ENCODE measurements around the gene POLR2J. TPM values are rescaled to one million over a fixed set of nuclear protein-coding genes. Genes with fewer than 3 reads are reported as not detected.
A peak's percentile ranks its signal among the peaks of the same experiment; 100 is the strongest.
"Not testable (repeated sequence)": the region's sequence is repeated elsewhere in the genome, so short reads cannot be mapped to it uniquely, and the experiment has no call there.

The POLR2J gene
- 49.7 and 55.3 TPM in 2 replicates for total RNA-seq

DNA sequence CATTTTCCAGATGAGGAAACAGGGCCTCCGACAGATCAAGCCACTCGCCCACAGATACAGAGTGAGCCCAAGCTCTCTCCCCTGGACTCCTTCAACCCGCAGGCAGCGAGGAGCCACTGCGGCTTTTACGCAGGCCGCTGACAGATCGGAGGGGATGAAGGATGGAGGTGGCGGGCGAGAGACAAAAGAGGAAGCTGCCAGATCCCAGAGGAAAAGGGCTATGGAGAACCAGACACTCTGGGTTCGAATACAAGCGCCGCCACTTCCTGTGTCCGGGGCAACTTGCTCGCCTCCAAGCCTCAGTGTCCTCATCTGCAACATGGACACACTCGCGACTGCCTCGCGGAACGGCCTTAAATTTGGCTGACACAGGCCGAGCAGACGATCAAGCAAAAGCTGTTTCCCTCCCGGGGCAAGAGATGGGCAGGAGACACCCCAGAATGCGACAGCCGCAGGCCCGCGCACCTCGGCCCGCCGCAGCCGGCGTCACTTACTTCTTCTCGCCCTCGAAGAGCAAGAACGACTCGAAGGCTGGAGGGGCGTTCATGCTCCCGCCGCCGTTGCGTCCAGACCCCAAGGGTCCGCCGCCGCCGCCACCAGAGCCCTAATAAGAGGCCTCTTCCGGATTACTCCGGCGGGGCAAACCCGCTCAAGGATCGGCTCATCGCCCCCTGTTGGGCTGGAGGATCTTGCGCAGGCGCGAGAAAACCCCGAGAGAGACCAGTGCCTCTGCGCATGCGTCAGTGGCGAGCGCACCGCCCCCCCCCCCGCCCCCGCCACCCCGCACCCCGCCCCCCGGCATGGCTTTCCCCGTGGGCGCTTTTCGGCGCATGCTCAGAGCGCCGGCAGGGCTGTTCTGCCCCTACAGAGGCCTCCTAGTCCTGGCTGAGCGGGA, at the start of gene POLR2J:
Gene POLR2J, minus strand, starts transcription at position 609 of the 895 bp plus-strand sequence. Its CDS starts 62 bp downstream, at position 547.
- H3K4me1 Mint-ChIP-seq (ENCODE audit: low read depth): not testable (repeated sequence)

DNA sequence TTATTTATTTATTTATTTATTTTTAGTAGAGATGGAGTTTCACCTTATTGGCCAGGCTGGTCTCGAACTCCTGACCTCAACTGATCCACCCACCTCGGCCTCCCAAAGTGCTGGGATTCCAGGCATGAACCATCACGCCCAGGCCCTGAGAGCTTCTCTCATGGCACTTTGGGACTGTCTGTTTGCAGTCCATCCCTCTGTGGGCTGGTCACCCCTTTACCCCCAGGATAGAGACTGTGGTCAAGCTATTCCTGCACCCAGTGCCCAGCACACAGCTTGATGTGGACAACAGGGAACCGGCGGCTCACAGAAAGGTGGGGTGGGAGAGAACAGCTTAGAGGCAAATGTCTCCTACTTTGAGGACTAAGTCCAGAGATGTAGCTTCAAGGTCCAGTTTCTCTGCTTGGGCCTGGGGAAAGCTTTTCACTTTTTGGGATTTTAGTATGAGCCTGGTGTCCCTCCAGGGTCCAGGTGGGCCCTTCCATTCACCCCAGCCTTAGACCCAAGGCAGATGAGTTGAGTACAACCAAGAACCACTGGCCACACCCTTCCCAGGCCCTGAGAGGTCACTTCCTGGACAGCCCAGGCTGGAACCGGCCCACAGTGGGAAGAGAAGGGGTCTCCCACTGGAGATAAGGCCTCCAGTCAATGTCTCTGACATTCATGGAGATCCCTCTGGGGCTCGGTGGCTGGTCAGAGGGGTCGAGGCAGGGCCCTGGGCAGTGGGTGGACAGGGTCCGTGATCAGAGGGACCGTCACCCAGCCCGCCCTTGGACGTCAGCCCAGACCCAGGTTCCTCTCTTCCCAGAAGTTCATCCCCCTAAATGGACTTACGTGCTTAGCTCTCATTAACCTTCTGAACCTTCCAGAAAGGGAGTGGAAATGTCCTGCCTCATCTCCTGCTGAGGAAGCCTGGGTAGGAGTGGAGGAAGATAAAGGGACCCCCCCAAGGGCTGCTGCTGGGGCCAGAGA, 49.4 kb upstream of the POLR2J start:
- H3K27me3 Mint-ChIP-seq (ENCODE audit: insufficient read depth); H3K4me3 Mint-ChIP-seq; H3K36me3 Mint-ChIP-seq (ENCODE audit: low read depth); H3K9me3 Mint-ChIP-seq; H3K27ac Mint-ChIP-seq; H3K4me1 Mint-ChIP-seq (ENCODE audit: low read depth); intact Hi-C loops (cut with micrococcal nuclease); DNase-seq (ENCODE audit: low spot score): not testable (repeated sequence)

More for the DNA sequence above, at the start of gene POLR2J:
- intact Hi-C loops (cut with micrococcal nuclease); H3K9me3 Mint-ChIP-seq; H3K27me3 Mint-ChIP-seq (ENCODE audit: insufficient read depth); H3K36me3 Mint-ChIP-seq (ENCODE audit: low read depth): not testable (repeated sequence)
- Mint-ChIP-seq H3K4me3 (peak within 1 kb of the TSS; percentile 87), H3K27ac (peak within 1 kb of the TSS; percentile 52)
- DNase-seq (ENCODE audit: low spot score): peak; percentile 86

DNA sequence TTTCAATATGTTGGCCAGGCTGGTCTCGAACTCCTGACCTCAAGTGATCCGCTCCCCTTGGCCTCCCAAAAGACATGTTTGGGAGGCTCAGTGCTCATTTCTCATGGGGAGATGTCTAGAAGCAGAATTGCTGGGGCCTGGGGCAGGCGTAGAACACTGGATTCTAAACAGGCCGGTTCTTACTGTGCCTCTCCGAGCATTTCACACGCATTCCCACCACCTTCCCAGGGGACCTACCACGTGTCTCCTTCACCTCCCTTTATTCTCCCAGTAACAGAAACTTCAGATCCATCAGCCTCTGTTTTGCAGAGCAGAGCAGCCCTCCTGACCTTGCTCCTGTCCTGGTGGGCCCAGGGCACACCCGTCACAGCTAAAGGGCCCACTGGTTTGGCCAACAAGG, 48.5 kb upstream of the POLR2J start:
- intact Hi-C loops (cut with micrococcal nuclease); H3K4me3 Mint-ChIP-seq; H3K27ac Mint-ChIP-seq: not testable (repeated sequence)

DNA sequence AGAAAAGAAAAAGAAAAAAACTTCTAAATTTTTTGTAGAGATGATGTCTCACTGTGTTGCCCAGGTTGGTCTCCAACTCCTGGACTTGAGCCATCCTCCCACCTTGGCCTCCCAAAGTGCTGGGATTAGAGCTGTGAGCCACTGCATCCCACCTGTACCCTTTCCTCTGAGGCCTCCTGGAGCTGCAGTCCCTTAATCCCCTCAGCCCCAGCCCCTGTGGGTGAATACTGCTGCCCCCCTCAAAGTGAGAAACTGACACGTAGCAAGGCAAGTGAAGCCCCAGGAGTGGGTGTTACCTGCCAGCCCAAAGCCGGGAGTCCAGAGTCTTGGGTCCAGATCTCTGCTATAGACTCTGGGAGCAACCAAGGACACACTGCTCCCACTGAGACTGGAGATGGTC, 46.1 kb upstream of the POLR2J start:
- H3K4me3 Mint-ChIP-seq; intact Hi-C loops (cut with micrococcal nuclease); H3K4me1 Mint-ChIP-seq (ENCODE audit: low read depth); DNase-seq (ENCODE audit: low spot score); H3K27ac Mint-ChIP-seq; H3K27me3 Mint-ChIP-seq (ENCODE audit: insufficient read depth); H3K9me3 Mint-ChIP-seq; H3K36me3 Mint-ChIP-seq (ENCODE audit: low read depth): not testable (repeated sequence)

More for the DNA sequence above, 48.5 kb upstream of the POLR2J start:
- not testable (repeated sequence) for H3K4me1 Mint-ChIP-seq (ENCODE audit: low read depth); H3K36me3 Mint-ChIP-seq (ENCODE audit: low read depth); H3K9me3 Mint-ChIP-seq; H3K27me3 Mint-ChIP-seq (ENCODE audit: insufficient read depth); DNase-seq (ENCODE audit: low spot score)

DNA sequence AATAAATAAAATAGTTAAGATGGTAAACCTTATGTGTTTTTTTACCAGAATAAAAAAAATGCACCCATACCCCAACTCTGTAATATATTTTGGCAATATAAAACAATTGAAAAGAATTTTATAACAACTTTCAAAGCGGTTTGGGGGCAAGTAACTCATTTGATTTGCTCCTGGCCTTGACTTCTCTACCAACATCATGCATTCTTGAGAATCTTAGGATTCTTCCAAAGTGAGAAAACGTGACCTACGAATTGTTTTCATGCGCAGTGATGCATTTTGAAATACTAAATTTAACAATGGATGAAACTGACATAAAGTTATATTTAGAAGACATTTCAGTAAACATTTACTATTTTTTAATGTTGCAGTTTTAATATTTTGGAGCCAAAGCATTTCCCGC, 42.1 kb upstream of the POLR2J start:
- H3K9me3 Mint-ChIP-seq: not testable (repeated sequence)

DNA sequence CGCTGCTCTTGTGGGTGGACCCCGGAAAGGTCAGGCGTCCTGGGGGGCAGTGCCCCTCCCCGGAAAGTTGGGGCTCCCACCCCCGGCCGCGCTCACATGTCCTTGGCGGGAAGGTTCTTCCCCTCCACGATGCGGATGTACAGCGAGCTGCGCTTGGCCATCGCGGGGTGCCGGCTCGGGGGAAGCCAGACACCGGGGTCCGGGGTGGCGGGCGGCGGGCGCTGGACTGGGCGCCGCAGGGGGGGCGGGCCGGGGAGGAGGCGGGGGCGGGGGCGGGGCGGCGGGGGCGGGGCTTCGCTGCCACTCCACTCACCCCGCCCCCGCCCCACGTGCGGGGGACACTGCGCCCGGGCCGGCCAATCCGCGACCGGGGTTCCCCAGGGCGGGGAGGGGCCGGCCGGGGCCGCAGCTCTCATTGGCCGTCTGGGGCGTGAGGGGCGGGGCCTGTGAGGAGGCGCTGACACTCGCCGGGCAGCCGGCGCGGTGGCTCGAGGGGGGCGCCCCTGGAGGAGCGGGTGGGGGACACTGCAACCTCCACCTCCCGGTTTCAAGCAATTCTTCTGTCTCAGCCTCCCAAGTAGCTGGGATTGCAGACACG, 38.9 kb upstream of the POLR2J start, which contains the start of gene RASA4B:
Gene RASA4B, minus strand, starts transcription at position 228 of the 598 bp plus-strand sequence. Its CDS starts 67 bp downstream, at position 161.
- H3K27ac Mint-ChIP-seq; DNase-seq (ENCODE audit: low spot score); H3K4me1 Mint-ChIP-seq (ENCODE audit: low read depth); H3K9me3 Mint-ChIP-seq; H3K27me3 Mint-ChIP-seq (ENCODE audit: insufficient read depth); intact Hi-C loops (cut with micrococcal nuclease); H3K36me3 Mint-ChIP-seq (ENCODE audit: low read depth): not testable (repeated sequence)
- H3K4me3 Mint-ChIP-seq: peak within 1 kb of the TSS; percentile 57

More for the DNA sequence above, 42.1 kb upstream of the POLR2J start:
- intact Hi-C loops (cut with micrococcal nuclease); DNase-seq (ENCODE audit: low spot score); H3K4me1 Mint-ChIP-seq (ENCODE audit: low read depth); H3K27ac Mint-ChIP-seq; H3K4me3 Mint-ChIP-seq; H3K36me3 Mint-ChIP-seq (ENCODE audit: low read depth); H3K27me3 Mint-ChIP-seq (ENCODE audit: insufficient read depth): not testable (repeated sequence)

DNA sequence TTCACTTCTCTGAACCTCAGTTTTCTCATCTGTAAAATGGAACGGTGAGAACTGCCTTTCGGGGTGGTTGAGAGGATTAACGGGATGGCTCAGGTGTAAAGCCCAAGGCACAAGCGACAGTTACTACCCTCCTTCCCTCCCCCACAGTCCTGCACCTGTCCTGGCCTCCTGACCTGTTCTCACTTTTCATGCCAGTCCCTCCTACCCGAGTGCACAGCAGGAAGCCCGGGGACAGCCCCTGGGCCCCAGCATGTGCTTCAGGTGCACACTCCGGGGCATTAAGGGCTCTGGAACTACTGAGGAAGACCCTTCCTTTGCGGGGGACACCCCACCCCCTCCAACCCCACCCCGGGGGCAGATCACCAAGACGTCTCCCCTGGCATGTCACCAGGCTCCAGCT, 38.2 kb upstream of the POLR2J start:
- H3K4me3 Mint-ChIP-seq; H3K9me3 Mint-ChIP-seq; intact Hi-C loops (cut with micrococcal nuclease); H3K27ac Mint-ChIP-seq; H3K27me3 Mint-ChIP-seq (ENCODE audit: insufficient read depth); H3K36me3 Mint-ChIP-seq (ENCODE audit: low read depth); H3K4me1 Mint-ChIP-seq (ENCODE audit: low read depth); DNase-seq (ENCODE audit: low spot score): not testable (repeated sequence)

DNA sequence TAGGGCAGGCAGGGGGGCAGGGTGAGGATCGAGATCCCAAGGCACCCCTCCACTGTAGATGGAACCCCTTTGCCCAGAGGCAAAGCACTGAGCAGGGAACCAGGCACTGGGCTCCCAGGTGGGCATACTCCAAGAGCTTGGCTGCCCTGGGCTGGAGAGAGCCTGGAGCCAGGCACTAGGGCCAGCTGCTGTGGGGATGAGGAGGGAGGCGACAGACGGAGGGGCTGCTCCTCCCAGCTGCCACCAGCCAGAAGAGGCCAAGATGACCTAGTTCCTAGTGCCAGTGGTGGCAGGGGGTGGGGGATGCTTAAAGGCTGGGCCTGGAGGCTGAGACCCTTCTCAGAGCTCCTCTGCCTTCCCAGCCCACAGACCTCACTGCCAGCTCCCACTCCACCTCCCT, 37.2 kb upstream of the POLR2J start:
- DNase-seq (ENCODE audit: low spot score); H3K36me3 Mint-ChIP-seq (ENCODE audit: low read depth); intact Hi-C loops (cut with micrococcal nuclease); H3K4me1 Mint-ChIP-seq (ENCODE audit: low read depth); H3K4me3 Mint-ChIP-seq; H3K27ac Mint-ChIP-seq; H3K27me3 Mint-ChIP-seq (ENCODE audit: insufficient read depth); H3K9me3 Mint-ChIP-seq: not testable (repeated sequence)

DNA sequence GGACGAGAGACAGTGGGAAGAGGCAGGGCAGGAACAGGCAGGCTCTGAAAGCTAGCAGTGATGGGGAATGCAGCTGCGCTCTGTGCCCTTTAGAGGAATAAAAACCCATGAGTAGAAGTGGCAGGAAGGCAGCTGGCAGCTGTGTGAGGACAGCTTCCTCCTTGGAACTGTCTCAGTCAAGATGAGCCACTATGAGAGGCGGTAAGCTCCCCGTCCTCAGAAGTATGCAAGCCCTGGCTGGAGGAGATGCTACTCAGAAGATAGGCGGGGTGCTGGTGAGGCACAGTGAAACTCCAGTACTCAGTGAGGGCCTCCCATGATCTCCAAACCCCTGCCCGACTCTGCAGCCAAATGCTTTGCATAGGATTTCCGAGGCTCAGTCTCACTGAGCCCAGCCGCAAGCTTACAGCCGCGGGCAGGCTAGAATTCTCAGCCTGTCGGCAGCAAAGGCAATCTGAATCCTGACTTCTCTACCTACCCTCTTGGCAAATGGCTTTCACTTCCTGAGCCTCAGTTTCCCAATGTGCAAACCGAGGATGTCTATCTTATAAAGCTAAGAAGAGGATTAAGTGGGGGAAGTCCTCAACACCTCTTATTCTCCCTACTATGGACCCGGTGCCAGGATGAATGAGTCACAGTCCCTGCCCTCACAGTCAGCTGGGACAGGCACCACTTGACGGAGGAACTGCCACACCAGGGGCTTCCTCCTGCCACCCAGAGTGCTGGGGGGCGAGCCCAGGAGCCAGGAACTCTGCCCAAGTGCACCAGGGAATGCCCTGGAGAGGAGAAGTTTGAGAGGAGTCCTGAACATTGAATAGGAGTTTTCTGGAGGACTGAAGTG, 36.4 kb upstream of the POLR2J start:
- intact Hi-C loops (cut with micrococcal nuclease); DNase-seq (ENCODE audit: low spot score); H3K27ac Mint-ChIP-seq; H3K4me1 Mint-ChIP-seq (ENCODE audit: low read depth); H3K36me3 Mint-ChIP-seq (ENCODE audit: low read depth); H3K9me3 Mint-ChIP-seq; H3K4me3 Mint-ChIP-seq; H3K27me3 Mint-ChIP-seq (ENCODE audit: insufficient read depth): not testable (repeated sequence)

DNA sequence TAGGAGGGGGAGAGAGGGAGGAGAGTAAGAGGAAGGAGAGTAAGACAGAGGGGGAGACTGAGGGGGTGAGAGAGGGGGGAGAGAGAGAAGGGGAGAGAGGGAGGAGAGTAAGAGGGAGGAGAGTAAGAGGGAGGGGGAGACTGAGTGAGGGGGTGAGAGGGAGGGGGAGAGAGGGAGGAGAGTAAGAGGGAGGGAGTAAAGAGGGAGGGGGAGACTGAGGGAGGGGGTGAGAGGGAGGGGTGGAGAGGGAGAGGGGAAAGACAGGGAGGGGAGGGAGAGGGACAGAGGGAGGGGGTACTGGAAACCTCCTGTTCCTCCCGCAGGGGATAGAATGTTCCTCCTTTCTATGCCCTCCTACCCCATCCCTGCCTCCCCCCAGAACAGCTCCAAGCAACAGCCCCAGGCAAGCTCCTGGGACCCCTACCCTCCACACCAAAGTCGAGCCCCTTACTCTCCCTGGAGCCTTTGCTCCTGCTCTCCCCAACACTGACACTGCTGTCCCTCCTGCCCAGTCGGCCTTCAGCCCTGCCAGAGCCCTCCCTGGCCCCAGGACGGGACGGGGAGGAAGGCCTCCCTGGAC, 34.0 kb upstream of the POLR2J start:
- H3K27me3 Mint-ChIP-seq (ENCODE audit: insufficient read depth); H3K4me1 Mint-ChIP-seq (ENCODE audit: low read depth); DNase-seq (ENCODE audit: low spot score); H3K4me3 Mint-ChIP-seq; intact Hi-C loops (cut with micrococcal nuclease); H3K36me3 Mint-ChIP-seq (ENCODE audit: low read depth); H3K27ac Mint-ChIP-seq; H3K9me3 Mint-ChIP-seq: not testable (repeated sequence)

DNA sequence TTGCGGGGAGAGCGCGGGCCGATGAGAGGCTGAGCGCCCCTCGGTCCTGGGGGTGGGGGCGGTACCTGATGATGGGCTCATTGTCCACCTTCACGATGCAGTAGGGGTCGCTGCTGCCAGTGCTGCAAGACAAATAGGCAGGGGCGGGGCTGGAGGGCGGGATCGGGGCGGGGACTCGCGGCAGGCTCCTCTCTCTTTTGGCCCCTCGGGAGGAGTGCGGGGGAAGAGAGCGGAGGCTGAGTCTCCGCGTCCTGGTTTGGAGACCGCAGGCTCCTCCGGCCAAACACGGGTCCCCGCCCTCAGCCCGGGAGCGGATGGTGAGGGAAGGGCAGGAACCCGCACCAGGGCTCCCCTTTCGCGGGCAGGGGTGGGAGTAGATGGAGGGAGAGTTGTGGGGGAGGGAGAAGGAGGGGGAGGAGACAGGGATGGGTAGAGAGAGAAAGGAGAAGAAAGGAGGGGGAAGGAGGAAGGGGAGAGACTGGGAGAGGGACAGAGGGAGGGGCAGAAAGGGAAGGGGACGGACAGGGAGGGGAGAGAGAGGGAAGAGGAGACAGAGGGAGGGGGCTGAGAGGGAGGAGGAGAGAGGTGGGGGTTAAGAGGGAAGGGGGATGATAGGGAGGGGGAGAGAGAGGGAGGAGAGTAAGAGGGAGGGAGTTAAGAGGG, 33.3 kb upstream of the POLR2J start:
- intact Hi-C loops (cut with micrococcal nuclease); H3K4me1 Mint-ChIP-seq (ENCODE audit: low read depth); H3K27me3 Mint-ChIP-seq (ENCODE audit: insufficient read depth); DNase-seq (ENCODE audit: low spot score); H3K4me3 Mint-ChIP-seq; H3K9me3 Mint-ChIP-seq; H3K27ac Mint-ChIP-seq; H3K36me3 Mint-ChIP-seq (ENCODE audit: low read depth): not testable (repeated sequence)

Data from activated T-helper 1 cell treated with anti-CD3 and anti-CD28 coated beads, Interleukin-12 subunit alpha, Interleukin-12 subunit beta, Interleukin-2, Interleukin-4 antibody, amounts not matched to agents 30 ng/mL and 10 ng/mL and 1 ng/mL, durations not matched to agents 14 hours and 24 hours and 36 hours (primary cell).